GM18858 (cell line): ENCODE measurements around the gene SLAMF8.

Experiments
- ATAC-seq: cut with Tn5 transposase; IDR thresholded peaks from one replicate; pipeline ENCODE4 v1.9.1; 2021; ENCODE audit not compliant: unreplicated experiment

The SLAMF8 gene

DNA sequence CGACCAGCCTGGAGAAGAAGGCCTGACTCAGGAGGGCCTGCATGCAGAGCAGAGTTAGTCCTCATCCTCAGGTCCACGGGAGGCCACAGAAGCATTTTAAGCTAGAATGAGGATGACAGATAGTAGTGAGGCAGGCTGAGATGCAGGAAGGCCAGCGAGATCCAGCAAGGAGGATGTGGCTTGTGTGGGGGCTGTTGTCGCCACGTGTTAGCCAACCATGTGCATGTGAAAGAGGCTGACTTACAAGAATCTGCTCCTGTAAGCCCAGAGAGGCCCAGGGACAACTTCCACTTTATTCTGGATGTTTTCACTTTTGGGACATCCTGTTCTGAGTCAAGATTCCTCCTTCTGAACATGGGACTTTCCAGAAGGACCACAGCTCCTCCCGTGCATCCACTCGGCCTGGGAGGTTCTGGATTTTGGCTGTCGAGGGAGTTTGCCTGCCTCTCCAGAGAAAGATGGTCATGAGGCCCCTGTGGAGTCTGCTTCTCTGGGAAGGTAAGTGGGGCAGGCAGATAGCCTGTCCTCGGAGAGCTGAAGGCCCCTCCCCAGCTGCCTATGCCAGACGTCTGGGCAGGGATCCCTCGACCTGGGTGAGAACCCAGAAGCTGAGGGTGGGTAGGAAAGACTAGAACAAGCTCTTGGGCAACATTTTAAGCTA, at the start of gene SLAMF8:
TSS of gene SLAMF8 (plus strand) at position 433 of the 661 bp plus-strand sequence. CDS start at position 459, 26 bp downstream.
- no peak for ATAC-seq

DNA sequence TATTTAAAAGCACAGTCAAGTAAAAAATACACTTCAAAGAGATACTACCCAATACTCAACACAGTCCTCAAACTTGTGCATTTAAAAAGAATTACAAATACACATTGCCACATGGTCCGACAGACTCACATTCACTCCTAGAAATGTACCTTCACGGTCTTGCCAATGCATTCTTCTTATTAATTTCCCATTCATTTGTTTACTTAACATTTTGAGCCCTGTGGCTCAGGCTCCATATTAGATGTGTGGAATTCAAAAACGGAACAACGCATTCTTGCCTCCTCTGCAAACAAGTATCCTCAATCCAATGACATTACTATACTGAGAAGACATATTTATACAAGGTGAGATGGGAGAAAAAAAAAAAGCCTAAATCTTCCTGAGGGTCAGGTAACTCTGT, 48.4 kb upstream of the SLAMF8 start:
- ATAC-seq = no peak

DNA sequence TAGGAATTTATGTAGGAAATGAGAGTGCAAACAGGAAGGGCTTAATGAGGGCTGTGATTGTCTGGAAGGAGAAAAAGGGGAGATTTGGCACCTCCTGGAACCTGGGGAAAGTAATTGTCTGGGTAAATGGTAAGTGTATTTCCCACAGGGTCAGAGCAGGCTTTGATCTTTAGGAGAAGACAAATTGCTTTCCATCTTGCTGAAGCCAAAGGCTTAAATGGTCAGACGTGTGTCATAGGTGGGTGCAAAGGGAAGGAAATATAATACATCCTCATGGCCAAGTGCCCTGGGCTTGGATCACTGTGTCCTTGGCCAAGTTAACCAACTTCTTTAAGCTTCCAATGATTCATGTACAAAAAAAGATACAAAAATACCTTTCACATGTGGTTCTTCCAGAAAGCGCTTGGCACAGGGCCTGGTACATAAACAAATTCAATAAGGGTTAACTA, 47.2 kb upstream of the SLAMF8 start:
- ATAC-seq = no peak

DNA sequence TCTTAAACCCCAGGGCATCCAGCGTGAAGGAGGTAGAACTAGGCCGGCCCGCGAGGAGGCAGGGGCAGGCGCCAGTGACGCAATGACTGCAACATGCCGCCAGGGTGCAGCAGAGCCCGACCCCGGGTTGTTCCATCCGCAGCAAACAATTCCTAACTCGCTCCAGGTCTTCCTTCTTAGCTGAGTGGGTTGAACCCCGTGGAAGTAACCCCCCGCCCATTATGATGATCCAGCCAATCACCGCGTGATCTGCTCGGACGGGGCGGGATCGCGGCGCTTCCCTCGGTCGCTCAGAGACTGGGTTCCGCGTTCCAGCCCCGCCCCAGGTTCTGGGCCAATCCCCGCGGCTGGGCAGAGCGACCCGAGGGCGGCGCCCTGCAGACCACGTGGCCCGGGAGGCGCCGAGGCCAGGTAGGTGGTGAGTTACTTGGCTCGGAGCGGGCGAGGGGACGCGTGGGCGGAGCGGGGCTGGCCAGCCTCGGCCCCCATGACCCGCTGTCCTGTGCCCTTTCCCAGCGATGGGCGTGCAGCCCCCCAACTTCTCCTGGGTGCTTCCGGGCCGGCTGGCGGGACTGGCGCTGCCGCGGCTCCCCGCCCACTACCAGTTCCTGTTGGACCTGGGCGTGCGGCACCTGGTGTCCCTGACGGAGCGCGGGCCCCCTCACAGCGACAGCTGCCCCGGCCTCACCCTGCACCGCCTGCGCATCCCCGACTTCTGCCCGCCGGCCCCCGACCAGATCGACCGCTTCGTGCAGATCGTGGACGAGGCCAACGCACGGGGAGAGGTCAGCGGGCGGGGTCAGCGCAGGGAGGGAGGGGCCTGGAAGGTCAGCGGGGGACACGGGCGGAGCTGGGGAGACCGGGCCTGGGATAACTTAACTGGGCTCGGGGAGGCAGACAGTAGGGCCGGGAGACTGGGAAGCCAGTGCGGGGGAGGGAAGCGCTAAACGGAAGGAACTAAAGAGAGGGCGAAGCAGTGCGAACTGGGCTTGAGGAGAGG, 45.8 kb upstream of the SLAMF8 start, which contains the start of gene DUSP23:
TSS of gene DUSP23 (plus strand) at position 380 of the 1,000 bp plus-strand sequence. CDS start at position 519, 139 bp downstream.
- ATAC-seq = peak; percentile 93

DNA sequence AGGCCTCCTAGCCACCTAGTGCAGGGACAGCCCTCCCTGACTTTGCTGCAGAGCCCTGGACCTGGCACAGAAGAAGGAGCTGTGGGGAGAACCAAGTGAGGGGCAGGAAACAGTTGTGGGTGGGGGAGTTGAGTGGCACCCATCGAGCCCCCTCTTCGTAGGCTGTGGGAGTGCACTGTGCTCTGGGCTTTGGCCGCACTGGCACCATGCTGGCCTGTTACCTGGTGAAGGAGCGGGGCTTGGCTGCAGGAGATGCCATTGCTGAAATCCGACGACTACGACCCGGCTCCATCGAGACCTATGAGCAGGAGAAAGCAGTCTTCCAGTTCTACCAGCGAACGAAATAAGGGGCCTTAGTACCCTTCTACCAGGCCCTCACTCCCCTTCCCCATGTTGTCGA, 44.7 kb upstream of the SLAMF8 start:
- no peak for ATAC-seq

DNA sequence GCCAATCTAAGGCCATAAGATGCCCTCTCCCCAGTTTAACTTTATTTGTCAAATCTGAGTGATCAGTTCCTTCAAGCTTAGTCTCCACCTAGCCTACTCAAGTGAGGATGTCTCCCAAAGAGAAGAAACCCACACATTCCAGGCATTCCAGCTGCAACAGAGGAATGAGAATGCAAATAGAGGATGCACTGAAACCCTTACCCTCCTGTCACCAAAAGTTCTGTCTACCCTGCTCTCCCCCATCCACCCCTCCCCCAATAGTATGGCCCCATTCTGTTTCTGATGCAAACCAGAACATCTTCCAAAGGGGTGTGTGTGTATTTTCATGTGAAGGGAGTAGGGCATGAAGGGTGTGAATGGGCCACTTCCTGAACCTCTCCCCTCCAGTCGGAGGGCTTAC, 42.9 kb upstream of the SLAMF8 start:
- no peak for ATAC-seq

DNA sequence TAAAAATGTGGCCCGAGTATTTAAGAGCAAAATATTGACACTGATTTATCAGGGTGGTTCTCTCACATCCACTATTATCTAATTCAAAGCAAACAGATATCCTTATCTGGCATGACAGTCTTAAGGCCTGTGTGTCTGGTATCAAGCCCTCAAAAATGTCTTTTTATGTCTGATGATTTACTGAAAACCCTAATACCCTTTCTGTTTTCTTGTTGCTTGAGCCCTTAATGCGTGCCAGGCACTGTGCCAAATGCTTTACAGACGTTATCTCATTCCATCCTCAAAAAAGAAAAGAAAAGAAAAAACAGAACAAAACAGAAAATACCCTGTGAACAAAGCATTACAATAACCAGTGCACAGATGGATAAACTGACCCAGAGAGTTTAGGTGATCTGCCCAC, 40.2 kb upstream of the SLAMF8 start:
- ATAC-seq = no peak

DNA sequence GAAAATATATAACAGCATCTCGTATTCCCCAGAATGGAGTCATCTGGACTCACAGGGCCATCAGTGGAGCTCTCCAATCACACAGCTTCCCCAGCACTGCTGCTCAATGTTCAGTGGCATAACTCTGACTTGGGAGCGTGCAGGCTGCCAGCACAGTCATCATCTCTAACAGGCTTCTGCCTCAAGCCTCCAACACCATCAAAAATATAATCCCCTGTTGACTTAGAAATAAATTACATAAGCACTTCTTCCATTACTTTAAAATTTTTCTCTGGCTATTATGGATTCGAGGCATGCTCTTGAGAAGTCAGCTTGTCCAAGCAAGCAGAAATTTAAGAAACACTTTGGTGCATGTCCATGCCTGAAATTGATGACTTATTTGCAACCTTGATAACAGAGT, 39.7 kb upstream of the SLAMF8 start:
- no peak for ATAC-seq

DNA sequence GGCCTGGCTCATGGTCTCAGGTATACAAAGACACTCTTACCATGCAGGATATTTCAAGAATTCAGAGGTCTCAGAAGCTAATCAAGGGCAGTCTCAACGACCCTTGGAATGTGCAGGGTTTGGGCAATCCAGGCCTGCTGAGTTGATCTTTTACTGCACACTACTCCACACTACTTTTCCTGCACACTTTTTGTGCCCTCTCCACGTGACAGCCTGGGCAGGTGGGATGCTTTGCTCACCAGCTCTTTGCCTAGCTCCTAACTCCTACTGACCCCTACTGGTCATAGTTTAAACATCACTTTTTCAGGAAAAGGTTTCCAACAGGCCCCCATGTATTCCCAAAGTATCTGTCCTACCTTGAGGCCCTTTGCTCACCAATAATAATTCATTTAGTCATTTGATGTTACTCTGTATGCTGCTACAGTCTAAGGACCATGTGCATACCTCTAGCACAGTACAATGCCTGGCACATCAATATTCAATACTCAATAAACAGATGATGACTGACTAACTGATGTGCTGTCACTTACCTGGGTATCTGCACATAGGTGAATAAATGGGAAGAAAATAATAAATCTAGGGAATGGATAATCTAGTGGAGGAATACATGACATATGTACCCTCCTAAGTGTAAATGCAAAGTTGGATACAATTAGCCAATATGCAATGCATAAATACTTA, 36.3 kb upstream of the SLAMF8 start:
- no peak for ATAC-seq

DNA sequence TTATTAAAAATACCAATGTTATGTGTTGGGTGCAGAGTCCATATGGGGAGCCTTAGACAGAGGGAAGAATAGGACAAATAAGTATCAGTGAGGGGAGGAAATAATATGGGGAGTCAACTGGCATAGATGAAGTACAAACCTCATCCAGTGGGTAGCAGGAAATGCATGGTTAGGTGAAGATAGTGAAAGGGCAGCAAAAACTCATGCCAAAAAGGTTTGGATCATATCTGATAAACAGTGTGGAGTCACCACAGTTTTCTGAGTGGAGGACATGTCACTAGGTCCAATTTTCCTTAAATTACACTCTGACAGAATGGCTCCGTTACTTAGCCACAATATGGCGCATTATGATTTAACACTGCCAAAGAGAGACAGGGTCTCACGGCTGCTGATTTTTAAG, 35.6 kb upstream of the SLAMF8 start:
- ATAC-seq = no peak

DNA sequence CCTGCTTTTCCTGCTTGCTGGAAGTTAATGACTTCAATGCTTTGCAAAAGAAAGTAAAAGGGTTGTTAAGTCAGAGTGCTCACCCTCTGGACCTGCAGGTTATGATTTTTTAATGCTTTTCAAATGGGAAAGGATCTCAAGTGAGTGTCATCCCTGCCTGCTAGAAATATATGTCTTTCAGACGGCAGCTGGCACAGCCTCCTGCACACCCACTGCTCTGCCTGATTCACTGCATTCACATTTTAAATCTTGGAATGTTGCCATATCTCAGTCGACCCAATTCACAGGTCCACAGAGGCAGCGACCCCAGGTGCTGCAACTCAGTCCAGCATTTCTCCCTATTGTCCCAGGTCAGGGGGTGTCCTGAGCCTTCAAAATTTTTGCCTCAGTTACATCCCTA, 35.2 kb upstream of the SLAMF8 start:
- ATAC-seq = no peak

DNA sequence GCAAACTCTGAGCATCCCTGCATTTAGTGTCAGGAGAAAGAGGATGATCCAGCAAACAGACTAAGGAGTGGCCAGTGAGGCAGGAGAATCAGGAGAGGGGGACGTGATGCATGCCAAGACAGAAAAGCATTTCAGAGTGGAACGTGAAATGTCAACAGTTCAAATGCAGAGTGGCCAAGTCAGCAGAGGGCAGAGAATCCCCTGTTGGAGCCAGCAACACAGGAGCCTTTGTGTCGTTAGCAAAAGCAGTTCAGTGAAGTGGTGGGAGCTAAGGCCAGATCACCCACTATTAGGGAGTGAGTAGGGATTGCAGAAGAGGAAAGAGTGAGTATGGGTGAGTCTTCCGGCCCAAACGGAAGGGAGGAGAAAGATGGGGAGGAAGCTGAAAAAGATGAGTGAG, 31.1 kb upstream of the SLAMF8 start:
- no peak for ATAC-seq

DNA sequence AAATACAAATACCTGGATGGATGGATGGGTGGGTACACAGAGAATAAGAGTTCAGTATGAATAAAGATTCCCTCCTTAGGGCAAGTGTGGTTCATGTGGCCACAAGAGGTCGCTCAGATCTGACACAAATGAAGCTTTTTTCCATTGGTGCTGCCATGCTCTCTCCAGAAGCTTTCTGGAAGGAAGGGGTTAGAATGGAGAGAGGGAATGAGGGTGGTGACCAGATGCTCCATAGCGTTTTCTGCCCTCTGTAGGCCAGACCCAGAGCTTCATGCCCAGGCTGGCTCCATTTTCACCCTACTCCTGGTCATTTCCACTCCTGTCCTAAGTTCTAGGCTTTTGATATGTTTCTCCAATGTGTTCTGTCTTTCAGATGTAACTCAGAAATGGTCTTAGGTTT, 27.8 kb upstream of the SLAMF8 start:
- no peak for ATAC-seq

DNA sequence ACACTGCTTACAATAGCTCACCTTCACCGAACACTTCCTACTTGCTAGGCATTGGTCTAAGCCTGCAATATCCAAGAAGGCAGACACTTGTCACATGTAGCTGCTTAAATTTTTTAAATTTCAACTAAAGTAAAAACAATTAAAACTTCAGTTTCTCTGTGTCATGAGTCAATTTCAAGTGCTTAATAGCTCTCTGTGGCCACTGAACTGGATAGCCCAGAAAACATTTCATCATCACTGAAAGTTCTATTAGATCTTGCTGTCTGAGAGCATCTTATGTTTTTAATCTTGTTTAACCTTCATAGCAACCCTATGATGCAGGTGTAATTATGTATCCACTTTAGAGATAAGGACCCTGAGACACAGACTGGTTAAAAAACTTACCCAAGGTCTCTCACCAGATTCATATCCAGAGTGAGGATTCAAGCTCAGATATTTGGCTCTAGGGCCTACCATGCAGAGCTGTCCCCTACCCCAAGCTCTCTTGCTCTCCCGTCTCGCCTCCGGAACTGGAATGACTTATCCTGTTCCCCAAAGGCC, 27.2 kb upstream of the SLAMF8 start:
- ATAC-seq = no peak

DNA sequence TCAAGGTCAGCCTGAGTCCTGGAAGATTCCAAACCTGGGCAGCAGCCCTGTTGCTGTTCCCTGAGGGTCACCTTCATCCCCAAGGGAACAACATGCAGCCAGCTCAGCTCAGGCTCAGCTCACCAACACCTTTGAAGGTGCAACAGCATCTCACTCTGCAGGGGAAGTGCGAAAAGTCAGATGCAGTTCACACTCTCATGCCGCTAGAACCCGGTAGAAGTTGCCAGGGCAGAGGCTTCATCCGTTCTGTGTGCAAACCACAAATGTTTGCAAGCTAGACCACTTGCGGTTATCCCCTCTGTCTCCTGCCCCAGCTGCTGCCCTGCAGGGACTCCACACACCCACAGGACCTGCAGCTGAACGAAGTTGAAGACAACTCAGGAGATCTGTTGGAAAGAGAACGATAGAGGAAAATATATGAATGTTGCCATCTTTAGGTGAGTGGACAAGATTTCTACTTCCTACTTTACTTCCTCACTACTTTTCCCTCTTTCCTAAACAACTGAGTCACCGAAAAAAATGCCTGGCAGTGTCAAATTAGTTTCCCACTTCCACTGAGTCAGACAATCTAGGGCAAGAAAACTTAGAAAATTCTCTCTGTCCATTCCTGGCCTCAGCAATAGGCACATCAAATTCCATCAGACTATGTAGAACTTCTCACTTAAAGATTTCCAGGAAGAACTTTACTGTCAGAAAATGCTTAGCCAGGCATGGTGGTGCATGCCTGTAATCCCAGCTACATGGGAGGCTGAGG, 26.3 kb upstream of the SLAMF8 start:
- ATAC-seq = peak; percentile 64

DNA sequence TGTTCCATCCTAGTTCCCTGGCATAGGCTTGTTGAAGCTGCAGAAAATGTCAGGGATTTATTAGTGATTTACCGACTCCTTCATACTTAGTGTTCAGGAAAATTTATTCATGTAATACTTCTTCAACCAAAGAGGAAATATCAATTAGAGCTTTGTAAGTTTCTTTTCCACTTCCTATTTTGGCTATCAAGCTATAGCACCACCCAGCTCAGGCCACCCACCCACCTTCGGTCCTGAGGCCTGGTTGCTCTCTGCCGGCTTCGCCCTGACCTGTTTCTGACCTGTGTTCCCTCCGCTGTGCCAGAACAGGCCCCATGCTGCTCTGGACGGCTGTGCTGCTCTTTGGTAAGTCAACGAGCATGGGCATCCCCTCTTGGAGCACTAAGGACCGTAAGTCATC, 24.6 kb upstream of the SLAMF8 start, which contains the start of gene FCRL6:
TSS of gene FCRL6 (plus strand) at position 250 of the 400 bp plus-strand sequence. CDS start at position 315, 65 bp downstream.
- no peak for ATAC-seq

DNA sequence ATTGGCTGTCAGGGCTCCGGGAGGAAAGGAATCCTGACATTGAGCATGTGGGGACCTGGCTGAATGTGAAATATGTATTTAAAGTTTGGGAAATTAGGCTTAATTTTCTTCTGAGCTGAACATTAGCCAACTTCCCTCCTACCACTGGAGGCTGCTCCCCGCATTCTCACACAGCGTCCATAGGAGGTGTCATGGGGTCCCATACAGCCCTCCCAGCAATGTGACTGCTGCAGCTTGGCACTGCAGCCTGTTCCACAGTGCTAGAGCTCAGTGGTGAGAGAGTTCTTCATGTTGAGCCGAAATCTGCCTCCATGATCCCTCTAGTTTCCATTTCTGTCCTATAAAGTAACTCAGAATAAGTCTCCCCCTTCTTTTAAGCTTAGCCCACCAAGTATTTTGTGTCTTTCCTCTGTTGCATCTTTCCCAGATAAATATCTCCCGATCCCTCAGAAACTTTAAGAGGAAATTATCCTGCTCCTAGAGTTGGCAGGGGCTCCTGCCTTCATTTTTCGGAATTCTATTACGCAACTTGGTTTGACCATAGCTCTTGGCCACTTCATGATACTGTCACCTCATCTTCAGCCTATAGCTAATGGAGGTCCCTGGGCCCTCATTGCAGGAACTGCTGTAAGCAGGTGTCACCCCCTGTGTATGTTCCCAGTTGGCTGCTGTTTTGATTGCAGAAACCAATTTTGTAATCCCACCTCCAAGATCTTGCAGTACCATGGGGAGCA, 22.6 kb upstream of the SLAMF8 start:
- ATAC-seq = no peak

DNA sequence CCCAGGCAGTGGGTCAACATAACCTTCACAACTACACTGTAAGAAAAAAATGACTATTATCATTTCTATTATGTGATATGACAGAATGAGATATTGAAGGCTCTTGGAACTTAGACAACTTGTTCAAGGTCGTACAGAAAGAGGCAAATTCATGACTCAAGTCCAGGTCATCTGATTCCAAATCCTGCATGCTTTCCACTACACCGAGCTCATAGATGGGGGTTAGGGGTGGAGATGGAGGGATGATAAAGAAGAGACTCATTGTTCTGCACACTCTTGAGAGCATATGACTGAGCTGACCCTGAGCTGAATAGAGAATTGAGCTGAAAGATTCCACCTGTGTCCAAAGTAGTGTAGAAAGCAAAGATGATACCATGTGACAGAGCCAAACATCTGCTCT, 21.7 kb upstream of the SLAMF8 start:
- ATAC-seq = no peak

DNA sequence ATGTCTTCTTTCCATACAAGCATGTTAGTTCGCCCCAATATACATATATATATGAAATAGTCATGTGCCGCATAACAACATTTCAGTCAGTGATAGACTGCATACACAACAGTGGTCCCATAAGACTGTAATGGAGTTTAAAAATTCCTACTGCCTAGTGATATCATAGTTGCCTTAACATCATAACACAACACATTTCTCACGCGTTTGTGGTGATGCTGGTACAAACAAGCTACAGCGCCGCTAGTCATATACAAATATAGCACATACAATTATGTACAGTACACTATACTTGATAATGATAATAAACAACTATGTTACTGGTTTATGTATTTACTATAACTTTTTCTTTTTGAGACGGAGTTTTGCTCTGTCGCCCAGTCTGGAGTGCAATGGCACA, 10.7 kb upstream of the SLAMF8 start:
- ATAC-seq = no peak
